Activated CD4-positive, alpha-beta T cell treated with anti-CD3 and anti-CD28 coated beads, Interleukin-2, amount 50 U/mL, for 1 hour (primary cell): ENCODE results near the gene IGSF6.
"Not testable (repeated sequence)": the region's sequence is repeated elsewhere in the genome, so short reads cannot be mapped to it uniquely, and the experiment has no call there.

Experiments used
- DNase-seq: peaks from one replicate; pipeline ENCODE4 v3.0.0-alpha.2; 2020

IGSF6 gene

DNA sequence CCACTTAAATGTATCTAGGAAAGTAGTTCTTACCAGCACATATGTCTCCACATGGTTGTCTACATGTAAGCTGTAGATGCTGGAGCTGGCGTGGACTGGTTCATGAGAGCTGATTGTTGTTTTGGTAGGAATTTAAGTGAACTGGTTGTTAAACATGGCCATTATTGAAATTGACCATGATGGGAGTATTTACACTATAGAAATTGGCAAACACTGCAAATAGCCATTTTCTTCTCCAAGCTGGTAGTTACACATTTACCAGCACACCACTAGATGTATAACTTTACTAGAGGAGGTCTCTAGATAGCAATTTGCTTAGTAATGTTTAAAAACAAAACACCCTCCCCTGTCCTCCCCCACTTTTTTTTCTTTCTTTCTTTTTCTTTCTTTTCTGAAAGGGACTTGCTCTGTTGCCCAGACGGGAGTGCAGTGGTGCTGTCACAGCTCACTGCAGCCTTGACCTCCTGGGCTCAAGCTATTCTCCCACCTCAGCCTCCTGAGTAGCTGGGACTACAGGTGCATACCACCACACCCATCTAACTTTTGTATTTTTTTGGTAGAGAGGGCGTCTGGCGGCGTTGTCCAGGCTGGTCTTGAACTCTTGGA, 24.2 kb downstream of the IGSF6 start:
- DNase-seq: no peak

DNA sequence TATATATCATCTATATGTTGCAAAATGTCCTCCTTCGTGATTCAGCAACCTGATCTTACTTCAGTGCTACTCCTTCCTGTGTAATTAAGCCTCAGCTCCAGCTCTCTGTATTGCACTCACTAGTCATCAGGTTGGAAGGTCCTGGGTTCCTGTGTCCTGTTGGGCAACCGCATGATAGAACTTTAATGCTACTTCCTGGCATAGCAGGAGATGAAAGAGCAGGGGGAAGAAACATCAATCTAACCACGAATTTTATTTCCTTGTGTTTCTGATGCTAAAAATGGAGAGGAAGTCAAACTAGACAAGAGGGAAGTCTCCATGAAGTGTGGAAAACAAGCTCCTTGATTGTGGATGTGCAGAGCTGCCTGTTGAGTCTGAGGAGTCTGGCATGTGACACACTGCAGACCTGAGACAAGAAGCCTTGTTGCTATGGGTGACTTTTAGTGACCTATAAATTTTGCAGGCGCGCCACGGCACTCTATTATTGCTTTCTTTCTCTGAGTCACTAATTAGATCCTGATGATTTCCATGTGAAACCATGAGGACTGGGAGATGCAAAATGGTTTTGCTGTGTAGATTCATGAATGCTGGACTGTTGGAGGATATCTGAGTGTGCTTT, 25.6 kb downstream of the IGSF6 start:
- no peak for DNase-seq

DNA sequence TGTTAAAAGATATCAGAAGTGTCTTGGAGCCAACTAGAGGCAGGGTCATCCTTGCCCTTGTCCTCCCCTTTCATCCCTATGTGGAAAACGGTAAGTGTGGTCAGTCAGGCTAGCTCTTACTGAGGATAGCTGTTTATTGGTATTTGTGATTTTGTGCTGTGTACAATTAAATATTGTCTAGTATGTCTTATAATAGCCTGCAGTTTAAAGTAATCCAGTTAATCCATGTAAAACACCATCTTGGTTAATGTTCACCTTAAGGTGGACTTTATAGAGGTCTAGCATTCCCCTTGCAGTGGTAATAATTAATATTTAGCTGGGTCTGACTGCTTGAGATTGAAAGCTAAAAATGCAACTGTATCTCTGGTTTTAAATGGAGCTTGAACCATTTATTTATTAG, 27.4 kb downstream of the IGSF6 start:
- DNase-seq: no peak

DNA sequence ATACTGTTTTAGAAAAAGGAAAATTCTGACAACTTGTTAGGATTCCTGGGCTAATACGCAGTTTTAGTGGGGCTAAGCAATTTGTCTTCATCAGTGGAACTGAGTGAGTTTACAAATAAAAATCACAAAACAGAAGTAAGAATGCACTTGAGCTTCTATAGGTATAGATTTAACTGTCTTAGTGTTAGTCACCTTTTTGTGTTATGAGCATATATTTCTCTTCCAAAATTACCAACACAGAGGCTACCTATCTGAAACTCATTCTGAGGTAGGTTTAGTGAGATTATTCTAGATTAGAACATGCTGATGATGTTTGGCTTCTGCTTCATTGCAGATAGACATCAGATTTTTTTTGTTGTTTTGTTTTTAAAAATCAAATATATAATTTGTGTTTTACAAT, 29.9 kb downstream of the IGSF6 start:
- DNase-seq: no peak

DNA sequence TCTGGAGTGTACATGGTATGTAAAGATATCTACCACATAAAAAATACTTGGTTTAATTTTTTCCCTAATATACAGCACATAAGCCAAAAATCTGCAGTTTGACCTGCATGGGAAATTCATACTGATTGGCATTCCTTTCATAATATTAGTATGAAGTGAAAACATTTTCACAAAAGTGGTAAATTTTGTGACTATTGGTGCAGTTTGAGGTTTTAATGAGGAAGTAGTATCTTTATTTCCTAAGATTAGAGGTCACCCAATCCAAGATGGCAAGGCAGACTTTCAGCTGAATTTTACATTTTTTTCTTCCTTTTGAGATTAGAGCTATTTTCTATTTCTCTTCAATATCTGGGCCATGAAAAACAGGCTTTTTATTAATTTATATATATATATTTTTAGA, 31.8 kb downstream of the IGSF6 start:
- no peak for DNase-seq

DNA sequence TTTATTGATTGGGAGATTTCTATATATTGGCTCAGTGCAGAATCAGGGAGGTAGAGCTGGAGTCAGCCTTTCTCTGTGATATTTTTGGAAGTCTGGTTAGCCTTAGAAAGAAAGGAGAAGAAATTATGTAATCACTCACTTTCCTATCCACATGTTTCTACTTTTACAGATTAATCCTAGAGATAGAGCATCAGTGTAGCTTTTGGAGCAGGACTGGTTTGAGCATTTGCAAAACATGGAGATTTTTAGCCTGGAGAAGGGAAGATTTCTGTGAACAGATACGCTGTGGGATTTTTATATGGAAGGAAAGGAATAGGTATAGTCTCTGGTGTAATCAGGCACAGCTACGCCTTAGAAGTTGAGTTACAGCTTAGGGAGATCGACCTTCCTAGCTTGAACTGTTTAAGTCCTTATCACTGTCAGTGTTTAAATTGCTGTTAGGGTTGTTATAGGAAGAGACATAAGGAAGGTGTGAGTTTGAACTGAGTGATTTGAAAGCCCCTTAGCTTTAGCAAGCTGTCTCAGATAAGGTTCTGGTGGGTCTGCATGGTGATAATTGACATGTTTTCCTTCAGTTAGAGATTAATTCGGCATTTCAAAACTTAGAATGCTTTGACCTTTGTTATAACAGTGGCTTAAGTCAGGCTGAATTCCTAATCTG, 32.5 kb downstream of the IGSF6 start:
- no peak for DNase-seq

DNA sequence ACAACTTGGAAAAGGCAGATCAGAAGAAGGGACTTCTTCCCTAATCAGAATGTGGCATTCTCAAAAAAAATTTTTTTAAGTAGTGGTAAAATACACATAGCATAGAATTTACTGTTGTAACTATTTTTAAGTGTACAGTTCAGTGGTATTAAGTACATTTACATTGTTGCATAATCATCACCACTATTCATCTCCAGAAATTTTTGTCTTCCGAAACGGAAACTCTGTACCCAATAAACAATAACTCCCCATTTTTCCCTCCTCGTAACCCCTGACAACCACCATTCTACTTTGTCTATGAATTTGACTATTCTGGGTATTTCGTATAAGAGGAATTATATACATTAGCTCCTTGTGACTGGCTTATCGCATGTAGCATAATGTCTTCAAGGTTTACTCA, 34.1 kb downstream of the IGSF6 start:
- DNase-seq: no peak

DNA sequence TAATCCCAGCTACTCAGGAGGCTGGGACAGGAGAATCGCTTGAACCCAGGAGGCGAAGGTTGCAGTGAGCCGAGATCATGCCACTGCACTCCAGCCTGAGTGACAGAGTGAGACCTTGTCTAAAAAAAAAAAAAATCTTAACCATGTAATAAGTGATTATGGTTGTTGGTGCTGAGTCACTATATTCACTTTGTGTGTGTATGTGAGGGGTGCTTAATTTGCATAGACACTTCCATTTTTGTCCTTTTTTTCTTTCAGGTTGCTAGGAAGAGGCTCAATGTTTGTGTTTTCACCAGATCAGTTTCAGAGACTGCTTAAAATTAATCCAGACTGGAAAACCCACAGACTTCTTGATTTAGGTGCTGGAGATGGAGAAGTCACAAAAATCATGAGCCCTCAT, 34.8 kb downstream of the IGSF6 start:
- DNase-seq: no peak

DNA sequence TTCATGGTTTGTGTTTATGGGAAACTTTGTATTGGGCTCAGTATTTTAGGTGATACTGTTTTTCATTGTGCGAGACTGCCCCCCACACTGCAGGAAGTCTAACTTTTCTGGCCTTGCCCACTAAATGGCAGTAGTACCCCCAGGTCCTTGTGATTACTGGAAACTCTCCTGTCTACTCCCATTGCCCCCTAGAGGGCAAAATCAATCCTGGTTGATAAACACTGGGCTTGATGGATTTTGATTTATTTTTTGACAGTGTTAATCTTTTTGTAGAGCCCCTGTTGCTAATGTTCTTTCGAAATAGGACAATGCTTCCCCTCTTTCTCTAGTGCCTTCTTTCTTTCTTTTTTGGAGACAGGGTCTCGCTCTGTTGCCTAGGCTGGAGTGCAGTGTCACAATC, 37.5 kb downstream of the IGSF6 start:
- DNase-seq: no peak

DNA sequence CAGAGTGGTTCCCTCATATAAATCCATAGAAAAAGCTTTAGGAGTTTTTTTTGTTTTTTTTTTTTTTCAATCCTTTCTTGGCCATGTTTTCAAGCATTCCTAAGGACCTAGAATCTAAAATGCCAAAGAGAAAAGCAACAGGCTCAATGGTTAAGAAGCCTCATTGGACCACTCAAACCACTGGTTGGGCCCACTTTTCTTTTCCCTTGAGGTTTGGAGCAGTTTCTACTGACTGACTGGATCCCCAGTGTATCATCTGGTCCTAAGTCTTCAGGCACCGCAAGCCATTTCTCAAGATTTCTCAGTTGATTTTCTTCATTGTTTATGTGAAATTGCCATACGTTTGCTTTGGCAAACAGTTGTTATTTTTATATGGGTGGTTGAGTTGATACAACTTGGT, 38.6 kb downstream of the IGSF6 start:
- DNase-seq: no peak

DNA sequence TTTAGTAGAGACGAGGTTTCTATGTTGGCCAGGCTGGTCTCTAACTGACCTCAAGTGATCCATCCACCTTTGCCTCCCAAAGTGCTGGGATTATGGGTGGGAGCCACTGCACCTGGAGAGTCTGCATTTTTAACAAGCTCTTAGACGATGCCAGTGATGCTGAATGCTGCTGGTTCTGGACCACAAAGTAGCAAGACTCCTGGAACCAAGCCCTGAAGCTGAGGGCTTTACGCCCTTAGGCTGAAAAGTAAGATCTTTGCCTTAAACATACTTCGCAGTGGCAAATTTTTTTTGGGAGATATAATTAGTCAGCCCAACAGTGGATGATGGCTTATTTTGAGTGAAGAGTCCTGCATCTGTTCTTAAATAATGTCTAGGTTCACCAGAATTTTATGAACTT, 39.0 kb downstream of the IGSF6 start:
- no peak for DNase-seq

DNA sequence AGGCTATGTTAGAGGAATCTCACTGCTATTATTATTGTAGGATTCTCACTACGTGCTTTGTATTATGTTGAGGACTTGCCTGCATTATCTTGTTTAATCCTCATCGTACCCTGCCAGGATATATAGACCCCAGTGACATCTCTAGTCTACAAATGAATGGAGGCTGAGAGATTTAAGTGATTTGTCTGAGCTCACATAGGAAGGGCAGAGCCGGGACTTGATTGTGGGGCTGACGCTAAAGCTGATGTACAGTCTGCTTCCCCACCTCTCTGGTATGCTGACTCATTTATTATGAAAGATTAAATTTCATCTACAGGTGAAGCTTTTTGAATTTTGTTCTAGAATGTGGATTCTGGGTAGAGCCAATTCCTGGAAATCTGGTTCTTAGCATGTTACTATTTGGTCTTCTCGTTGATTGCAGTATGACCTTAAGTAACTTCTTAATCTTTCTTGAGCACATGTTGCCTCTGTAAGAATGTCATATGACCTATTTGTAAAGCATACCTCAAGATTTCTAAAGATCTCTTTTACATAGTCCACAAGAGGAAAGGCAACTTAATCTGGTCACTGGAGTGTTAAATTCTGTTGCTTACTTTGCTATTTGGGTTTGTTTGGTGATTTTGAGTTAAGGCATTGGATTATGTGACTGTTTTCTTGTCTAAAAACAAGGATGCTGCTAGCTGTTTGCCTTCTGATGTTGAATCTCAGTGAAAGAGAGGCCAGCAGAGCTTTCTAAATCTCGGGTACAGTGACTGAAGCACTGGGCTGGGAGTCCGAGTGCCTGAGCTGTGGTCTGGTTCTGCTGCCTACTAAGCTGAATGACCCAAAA, 40.6 kb downstream of the IGSF6 start:
- DNase-seq: no peak

DNA sequence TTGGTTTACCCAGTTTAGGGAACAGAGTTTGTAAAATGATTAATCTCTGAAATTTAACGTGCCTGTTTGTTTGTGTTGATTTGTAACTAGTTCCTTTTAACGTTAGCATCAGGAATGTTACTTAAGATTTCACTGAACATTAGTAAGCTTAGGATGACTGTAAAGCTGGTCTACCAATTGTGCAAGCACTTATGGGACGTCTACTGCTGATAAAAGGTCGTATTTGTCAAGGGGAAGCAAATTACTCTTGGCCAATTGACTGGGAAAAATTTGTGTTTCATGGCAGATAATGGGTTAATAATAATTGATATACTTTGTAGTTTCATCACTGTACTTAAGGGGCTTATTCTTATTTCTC, 41.2 kb downstream of the IGSF6 start:
- no peak for DNase-seq

DNA sequence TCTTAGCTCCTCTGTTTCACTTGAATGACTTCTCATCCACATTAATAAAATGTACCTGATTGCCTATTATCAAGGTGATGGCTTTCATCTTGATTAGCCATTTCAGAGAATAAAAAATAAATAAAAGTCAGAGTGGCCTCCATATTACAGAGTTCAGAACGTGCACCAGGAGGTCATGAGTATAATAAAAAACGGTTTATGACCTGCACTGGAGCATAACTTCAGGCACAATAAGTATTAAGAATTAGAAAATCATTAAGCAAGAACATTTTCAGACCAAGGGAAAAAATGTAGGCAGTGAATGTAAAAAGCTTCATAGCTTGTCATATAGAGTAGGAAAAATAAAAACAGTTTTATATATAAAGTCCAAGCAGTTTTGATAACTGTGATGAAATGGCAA, 41.6 kb downstream of the IGSF6 start:
- no peak for DNase-seq

DNA sequence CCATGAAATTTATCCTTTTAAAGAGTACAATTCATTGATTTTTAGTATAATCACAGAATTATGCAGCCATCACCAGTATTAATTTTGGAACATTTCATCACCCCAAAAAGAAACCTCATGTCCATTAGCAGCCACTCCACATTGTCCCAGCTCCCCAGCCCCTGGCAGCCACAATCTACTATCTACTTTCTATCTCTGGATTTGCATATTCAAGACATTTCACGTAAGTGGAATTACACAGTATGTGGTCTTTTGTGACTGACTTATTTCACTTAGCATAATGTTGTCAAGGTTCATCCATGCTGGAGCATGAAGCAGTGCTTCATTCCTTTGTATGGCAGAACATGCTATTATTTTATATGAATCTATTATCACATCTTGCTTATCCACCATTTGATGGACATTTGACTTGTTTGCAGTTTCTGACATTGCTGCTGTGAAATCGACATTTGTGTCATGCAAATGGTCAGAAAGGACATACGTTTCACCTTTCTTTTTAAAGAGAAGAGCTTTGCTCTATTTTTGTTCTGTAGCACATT, 42.3 kb downstream of the IGSF6 start:
- DNase-seq: no peak

DNA sequence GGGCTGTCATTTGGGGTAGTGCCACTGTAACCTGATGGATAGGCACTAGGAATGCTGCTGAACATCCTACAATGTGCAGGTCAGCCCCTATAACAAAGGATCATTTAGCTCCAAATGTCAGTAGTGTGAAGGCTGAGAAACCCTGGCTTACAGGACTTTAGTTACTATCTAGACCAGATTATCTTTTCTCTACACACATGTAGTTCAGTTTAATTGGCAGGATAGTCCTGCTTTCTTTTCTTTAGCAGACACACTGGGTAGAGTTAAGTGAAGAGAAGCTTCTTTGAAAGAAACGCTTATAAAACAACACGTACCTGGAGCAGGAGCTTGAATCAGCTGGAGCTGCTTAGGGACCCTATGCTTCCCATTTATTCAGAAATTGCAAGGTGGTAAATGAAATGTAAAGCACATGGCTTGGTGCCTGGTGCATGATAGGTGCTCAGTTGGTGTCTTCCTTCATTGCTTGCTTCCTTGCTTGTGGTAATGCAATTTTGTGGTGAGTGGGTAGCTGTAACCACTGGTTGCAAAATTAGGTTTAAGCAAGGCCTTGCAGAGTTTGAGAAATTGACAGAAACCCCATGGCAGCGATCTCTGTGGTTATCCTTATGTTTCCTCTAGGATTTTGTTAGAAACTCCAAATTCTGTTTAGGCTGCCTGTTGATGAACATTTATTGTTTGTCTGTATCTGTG, 43.6 kb downstream of the IGSF6 start:
- DNase-seq: no peak

DNA sequence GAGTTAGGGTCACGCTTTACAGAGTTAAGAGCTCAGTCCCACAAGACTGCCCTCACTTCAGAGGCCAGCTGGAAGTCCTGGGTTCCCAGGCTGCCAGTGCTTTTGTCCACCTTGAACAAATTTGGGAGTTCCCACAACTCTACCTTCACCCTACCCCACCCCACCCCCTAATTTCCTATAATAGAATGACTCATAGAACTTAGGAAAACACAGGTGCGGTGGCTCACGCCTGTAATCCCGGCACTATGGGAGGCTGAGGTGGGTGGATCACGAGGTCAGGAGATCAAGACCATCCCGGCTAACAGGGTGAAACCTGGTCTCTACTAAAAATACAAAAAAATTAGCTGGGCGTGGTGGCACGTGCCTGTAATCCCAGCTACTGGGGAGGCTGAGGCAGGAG, 46.6 kb downstream of the IGSF6 start:
- DNase-seq: not testable (repeated sequence)

DNA sequence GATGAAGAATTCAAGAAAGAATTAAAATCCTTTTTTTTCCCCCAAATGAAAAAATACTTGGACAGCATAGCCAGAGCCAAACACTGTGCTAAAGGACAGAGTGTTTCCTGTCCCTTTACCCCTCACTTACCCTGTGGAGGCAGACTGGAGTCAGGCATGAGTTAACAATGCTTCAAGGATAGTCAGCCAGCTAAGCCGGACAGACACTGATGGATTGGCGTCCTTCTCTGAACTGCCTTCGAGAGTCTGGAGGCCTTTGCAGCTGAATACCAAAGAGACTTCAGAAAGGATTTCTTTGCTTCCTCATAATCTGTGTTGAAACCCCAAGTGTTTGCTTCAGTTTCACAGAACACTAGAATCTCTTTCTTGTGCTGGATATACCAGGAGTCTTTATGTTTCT, 48.5 kb downstream of the IGSF6 start:
- DNase-seq: no peak

DNA sequence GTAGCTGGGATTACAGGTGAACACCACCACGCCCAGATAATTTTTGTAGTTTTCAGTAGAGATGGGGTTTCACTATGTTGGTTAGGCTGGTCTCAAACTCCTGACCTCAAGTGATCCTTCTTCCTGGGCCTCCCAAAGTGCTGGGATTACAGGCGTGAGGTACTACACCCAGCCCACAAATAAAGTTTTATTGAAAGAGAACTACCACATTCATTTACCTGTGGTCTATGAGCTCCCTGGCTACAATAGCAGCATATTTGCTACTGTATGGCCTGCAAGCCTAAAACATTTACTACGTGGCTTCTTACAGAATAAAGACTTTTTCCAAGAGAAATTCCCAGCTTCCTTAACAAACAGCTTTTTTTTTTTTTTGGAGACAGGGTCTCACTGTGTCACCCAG, 49.6 kb downstream of the IGSF6 start:
- no peak for DNase-seq

DNA sequence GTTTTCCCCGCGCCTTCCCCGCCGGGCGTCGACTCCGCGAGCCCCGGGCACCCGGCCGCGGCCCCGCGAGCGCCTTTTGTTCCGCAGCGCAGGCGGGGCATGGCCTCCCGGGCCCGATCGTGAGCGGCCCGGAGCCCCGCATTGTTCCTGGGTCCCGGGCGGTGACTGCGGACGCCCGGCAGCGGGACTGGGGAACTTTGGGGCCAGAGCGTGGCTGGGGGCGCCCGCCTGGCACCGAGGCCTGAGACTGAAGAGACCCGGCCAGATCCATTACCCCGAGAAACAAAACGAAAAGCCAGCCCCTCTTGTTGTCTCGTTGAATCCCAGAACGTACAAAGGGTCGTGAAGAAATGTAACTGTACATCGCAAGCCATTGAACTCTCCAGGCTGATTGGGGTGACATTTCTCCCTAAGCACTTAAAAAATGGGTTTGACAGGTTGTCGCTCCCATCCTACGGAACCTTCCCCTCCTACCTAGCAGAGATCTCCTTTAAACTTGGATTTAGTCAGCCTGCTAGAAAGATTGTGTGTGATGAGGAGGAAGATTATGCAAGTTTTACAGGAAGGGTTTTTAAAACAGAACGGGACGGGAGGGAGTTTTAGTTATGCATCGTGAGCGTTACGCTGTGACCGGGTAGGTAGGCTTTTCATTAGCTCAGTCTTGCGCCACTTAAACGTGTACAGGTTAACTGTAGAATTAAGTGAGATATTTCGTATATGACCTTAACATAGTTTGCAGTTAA, 52.2 kb downstream of the IGSF6 start:
- peak; percentile 30 for DNase-seq

DNA sequence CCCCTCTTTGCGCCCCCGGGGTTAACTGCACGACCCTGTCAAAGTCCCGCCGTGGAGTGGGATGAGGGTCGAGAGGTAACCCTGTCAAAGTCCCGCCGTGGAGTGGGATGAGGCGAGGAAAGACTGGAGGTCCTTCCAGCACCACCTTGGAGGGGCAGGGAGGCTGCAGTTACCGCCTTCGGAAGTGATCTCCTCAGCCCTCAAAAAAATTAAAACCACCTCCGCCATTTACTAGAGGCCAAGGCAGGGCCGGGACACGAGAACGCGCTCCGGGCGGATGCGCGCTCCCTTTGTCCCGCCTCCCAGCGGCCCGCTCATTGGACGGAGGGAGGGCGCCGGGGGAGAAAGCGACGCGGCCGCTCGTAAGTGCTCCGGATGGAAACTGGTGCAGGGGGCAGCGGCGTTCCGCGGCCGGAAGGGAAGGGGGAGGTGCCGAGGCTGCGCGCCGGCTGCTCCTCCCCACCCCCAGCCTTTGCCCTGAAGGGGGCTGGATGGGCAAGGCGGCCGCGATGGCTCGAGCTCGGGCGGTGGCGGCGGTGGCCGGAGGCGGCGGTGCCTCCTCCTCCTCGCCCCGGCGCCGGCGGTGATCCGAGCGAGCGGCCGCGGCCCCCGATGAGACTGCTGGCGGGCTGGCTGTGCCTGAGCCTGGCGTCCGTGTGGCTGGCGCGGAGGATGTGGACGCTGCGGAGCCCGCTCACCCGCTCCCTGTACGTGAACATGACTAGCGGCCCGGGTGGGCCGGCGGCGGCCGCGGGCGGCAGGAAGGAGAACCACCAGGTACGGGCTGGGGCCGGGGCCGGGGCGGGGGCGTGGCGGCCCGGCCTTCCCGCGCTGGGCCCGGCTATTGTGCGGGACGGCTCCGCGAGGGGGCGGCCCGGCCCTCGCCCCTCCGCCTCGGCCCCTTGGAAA, 53.0 kb downstream of the IGSF6 start, which contains the start of gene METTL9:
Gene METTL9 (plus strand): TSS at position 456 of the 909 bp plus-strand sequence. CDS start 157 bp downstream, at position 613.
- peak; percentile 93 for DNase-seq
